Measurements from ENCODE around the gene DDX20. TPM values are rescaled to one million over a fixed set of nuclear protein-coding genes. Genes with fewer than 3 reads are reported as not detected.

DDX20 gene
- 11.3 TPM for polyA plus RNA-seq (2013, experiment 1 of 2)
- 11.2 TPM for polyA plus RNA-seq (2013, experiment 2 of 2)

- Histone ChIP-seq H3K9me3 (replicated peaks in 1 of 2; ENCODE audit: control insufficient read depth in 2 of 2, insufficient read depth in 1 of 2, low read depth in 1 of 2, low read length in 2 of 2) (no peaks in the 10 kb centered on the region), H3K4me2 (ENCODE audit: insufficient read depth, low read length, poor library complexity, severe bottlenecking) (peak within 1 kb of the TSS; percentile 80), H3K23ac (ENCODE audit: low read depth, low read length, poor library complexity) (peak within 1 kb of the TSS; percentile 67), H3K14ac (ENCODE audit: low read length) (peak within 1 kb of the TSS; percentile 41), H2BK15ac (ENCODE audit: low read length) (no peak within 1 kb of the TSS), H4K8ac (ENCODE audit: low read depth, low read length) (no peak within 1 kb of the TSS), H2AK5ac (ENCODE audit: low read depth, low read length) (no peak within 1 kb of the TSS), H2AFZ (ENCODE audit: low read length) (peak within 1 kb of the TSS; percentile 92), H3K4me1 (ENCODE audit: control insufficient read depth in 2 of 2, insufficient read depth in 1 of 2, low read depth in 1 of 2, low read length in 2 of 2) (peaks cover 7 to 11% of the 10 kb centered on the region in 2 donors), H2BK5ac (ENCODE audit: low read length) (peak within 1 kb of the TSS; percentile 19), H3K18ac (ENCODE audit: low read length) (peak within 1 kb of the TSS; percentile 98), H3K36me3 (replicated peaks in 1 of 2; ENCODE audit: control insufficient read depth in 2 of 2, insufficient read depth in 2 of 2, low read length in 2 of 2) (peaks cover 2 to 38% of the 10 kb centered on the region in 2 donors), H3K27me3 (ENCODE audit: control insufficient read depth in 3 of 3, insufficient read depth in 3 of 3, low read depth in 1 of 3, low read length in 3 of 3) (no peaks in the 10 kb centered on the region), H3K4me3 (ENCODE audit: low read length in 2 of 2) (peak within 1 kb of the TSS; percentile 87 to 91), H3K4ac (ENCODE audit: low read length) (peak within 1 kb of the TSS; percentile 56), H3K27ac (replicated peaks; ENCODE audit: low read length) (peak within 1 kb of the TSS; percentile 98), H4K91ac (ENCODE audit: low read depth, low read length, poor library complexity) (peak within 1 kb of the TSS; percentile 96), H3K79me1 (ENCODE audit: low read depth, low read length) (no peaks in the 10 kb centered on the region), H3K9ac (ENCODE audit: low read depth, low read length, poor library complexity) (peak within 1 kb of the TSS; percentile 98), H2BK12ac (ENCODE audit: low read length) (no peak within 1 kb of the TSS), H2BK120ac (ENCODE audit: low read depth, low read length) (no peak within 1 kb of the TSS)
- peak; percentile 95 for DNase-seq (ENCODE audit: low spot score)
- WGBS, 2 donors (ENCODE audit: extremely low coverage in 2 of 2, insufficient read length in 2 of 2, insufficient replicate concordance in 1 of 2) = no CpG with 5 or more reads among the region's 67 CpGs
Measured at GRCh38 chr1:111755331-111756123, at the start of gene DDX20. Gene DDX20 (plus strand): TSS chr1:111755901. CDS start chr1:111755925, 24 bp downstream.

GRCh38 chr1:111706921-111707320 is 48.8 kb upstream of the DDX20 start:
- no peaks in the 10 kb centered on the region for H3K9me3 ChIP-seq (replicated peaks in 1 of 2; ENCODE audit: control insufficient read depth in 2 of 2, insufficient read depth in 1 of 2, low read depth in 1 of 2, low read length in 2 of 2)
- H3K4me2 ChIP-seq (ENCODE audit: insufficient read depth, low read length, poor library complexity, severe bottlenecking) = no peak overlapping the region
- WGBS, 2 donors (ENCODE audit: extremely low coverage in 2 of 2, insufficient read length in 2 of 2, insufficient replicate concordance in 1 of 2) = no CpG with 5 or more reads among the region's 2 CpGs
- H3K18ac ChIP-seq (ENCODE audit: low read length) = no peak overlapping the region
- H3K27me3 ChIP-seq (ENCODE audit: control insufficient read depth in 3 of 3, insufficient read depth in 3 of 3, low read depth in 1 of 3, low read length in 3 of 3) = no peaks in the 10 kb centered on the region
- no peak overlapping the region for H4K8ac ChIP-seq (ENCODE audit: low read depth, low read length)
- no peak overlapping the region for H4K91ac ChIP-seq (ENCODE audit: low read depth, low read length, poor library complexity)
- no peak overlapping the region for H2BK5ac ChIP-seq (ENCODE audit: low read length)
- no peak overlapping the region for H2BK120ac ChIP-seq (ENCODE audit: low read depth, low read length)
- H2AFZ ChIP-seq (ENCODE audit: low read length) = no peak overlapping the region
- no peak overlapping the region for H2AK5ac ChIP-seq (ENCODE audit: low read depth, low read length)
- no peaks in the 10 kb centered on the region for H3K4me1 ChIP-seq (ENCODE audit: control insufficient read depth in 2 of 2, insufficient read depth in 1 of 2, low read depth in 1 of 2, low read length in 2 of 2)
- H3K79me1 ChIP-seq (ENCODE audit: low read depth, low read length) = no peaks in the 10 kb centered on the region
- peaks cover 6 to 84% of the 10 kb centered on the region in 2 donors for H3K36me3 ChIP-seq (replicated peaks in 1 of 2; ENCODE audit: control insufficient read depth in 2 of 2, insufficient read depth in 2 of 2, low read length in 2 of 2)
- no peak overlapping the region for H3K4ac ChIP-seq (ENCODE audit: low read length)
- no peak overlapping the region for H3K23ac ChIP-seq (ENCODE audit: low read depth, low read length, poor library complexity)
- H3K9ac ChIP-seq (ENCODE audit: low read depth, low read length, poor library complexity) = no peak overlapping the region
- no peak overlapping the region for H2BK12ac ChIP-seq (ENCODE audit: low read length)
- H3K14ac ChIP-seq (ENCODE audit: low read length) = no peak overlapping the region
- no peak overlapping the region for H2BK15ac ChIP-seq (ENCODE audit: low read length)
- H3K27ac ChIP-seq (replicated peaks; ENCODE audit: low read length) = no peak overlapping the region
- no peak for DNase-seq (ENCODE audit: low spot score)
- no peak overlapping the region for H3K4me3 ChIP-seq (ENCODE audit: low read length in 2 of 2)

GRCh38 chr1:111707906-111708305 is 47.8 kb upstream of the DDX20 start:
- Histone ChIP-seq H2AFZ (ENCODE audit: low read length) (no peak overlapping the region), H3K4me3 (ENCODE audit: low read length in 2 of 2) (no peak overlapping the region), H3K9ac (ENCODE audit: low read depth, low read length, poor library complexity) (no peak overlapping the region), H3K4me1 (ENCODE audit: control insufficient read depth in 2 of 2, insufficient read depth in 1 of 2, low read depth in 1 of 2, low read length in 2 of 2) (no peaks in the 10 kb centered on the region), H3K36me3 (replicated peaks in 1 of 2; ENCODE audit: control insufficient read depth in 2 of 2, insufficient read depth in 2 of 2, low read length in 2 of 2) (peaks cover 6 to 82% of the 10 kb centered on the region in 2 donors), H2BK15ac (ENCODE audit: low read length) (no peak overlapping the region), H3K79me1 (ENCODE audit: low read depth, low read length) (no peaks in the 10 kb centered on the region), H2AK5ac (ENCODE audit: low read depth, low read length) (no peak overlapping the region), H3K4me2 (ENCODE audit: insufficient read depth, low read length, poor library complexity, severe bottlenecking) (no peak overlapping the region), H3K14ac (ENCODE audit: low read length) (no peak overlapping the region), H3K4ac (ENCODE audit: low read length) (no peak overlapping the region), H3K27ac (replicated peaks; ENCODE audit: low read length) (no peak overlapping the region), H2BK5ac (ENCODE audit: low read length) (no peak overlapping the region), H3K27me3 (ENCODE audit: control insufficient read depth in 3 of 3, insufficient read depth in 3 of 3, low read depth in 1 of 3, low read length in 3 of 3) (no peaks in the 10 kb centered on the region), H3K18ac (ENCODE audit: low read length) (no peak overlapping the region), H3K23ac (ENCODE audit: low read depth, low read length, poor library complexity) (no peak overlapping the region), H4K8ac (ENCODE audit: low read depth, low read length) (no peak overlapping the region), H2BK12ac (ENCODE audit: low read length) (no peak overlapping the region), H3K9me3 (replicated peaks in 1 of 2; ENCODE audit: control insufficient read depth in 2 of 2, insufficient read depth in 1 of 2, low read depth in 1 of 2, low read length in 2 of 2) (no peaks in the 10 kb centered on the region), H4K91ac (ENCODE audit: low read depth, low read length, poor library complexity) (no peak overlapping the region), H2BK120ac (ENCODE audit: low read depth, low read length) (no peak overlapping the region)
- DNase-seq (ENCODE audit: low spot score) = no peak
- no CpG with 5 or more reads among the region's 9 CpGs for WGBS, 2 donors (ENCODE audit: extremely low coverage in 2 of 2, insufficient read length in 2 of 2, insufficient replicate concordance in 1 of 2)

GRCh38 chr1:111709986-111710385 is 45.7 kb upstream of the DDX20 start:
- WGBS, 2 donors (ENCODE audit: extremely low coverage in 2 of 2, insufficient read length in 2 of 2, insufficient replicate concordance in 1 of 2) = no CpG with 5 or more reads among the region's 1 CpG
- no peak overlapping the region for H3K14ac ChIP-seq (ENCODE audit: low read length)
- H3K23ac ChIP-seq (ENCODE audit: low read depth, low read length, poor library complexity) = no peak overlapping the region
- H3K9ac ChIP-seq (ENCODE audit: low read depth, low read length, poor library complexity) = no peak overlapping the region
- no peak overlapping the region for H2BK15ac ChIP-seq (ENCODE audit: low read length)
- no peak overlapping the region for H3K4me3 ChIP-seq (ENCODE audit: low read length in 2 of 2)
- H3K36me3 ChIP-seq (replicated peaks in 1 of 2; ENCODE audit: control insufficient read depth in 2 of 2, insufficient read depth in 2 of 2, low read length in 2 of 2) = peaks cover 2 to 61% of the 10 kb centered on the region in 2 donors
- DNase-seq (ENCODE audit: low spot score) = no peak
- H3K9me3 ChIP-seq (replicated peaks in 1 of 2; ENCODE audit: control insufficient read depth in 2 of 2, insufficient read depth in 1 of 2, low read depth in 1 of 2, low read length in 2 of 2) = no peaks in the 10 kb centered on the region
- H3K4me2 ChIP-seq (ENCODE audit: insufficient read depth, low read length, poor library complexity, severe bottlenecking) = no peak overlapping the region
- no peak overlapping the region for H4K91ac ChIP-seq (ENCODE audit: low read depth, low read length, poor library complexity)
- no peak overlapping the region for H2BK120ac ChIP-seq (ENCODE audit: low read depth, low read length)
- H3K4ac ChIP-seq (ENCODE audit: low read length) = no peak overlapping the region
- no peak overlapping the region for H2BK5ac ChIP-seq (ENCODE audit: low read length)
- no peak overlapping the region for H2AFZ ChIP-seq (ENCODE audit: low read length)
- H3K27me3 ChIP-seq (ENCODE audit: control insufficient read depth in 3 of 3, insufficient read depth in 3 of 3, low read depth in 1 of 3, low read length in 3 of 3) = no peaks in the 10 kb centered on the region
- no peak overlapping the region for H2AK5ac ChIP-seq (ENCODE audit: low read depth, low read length)
- no peaks in the 10 kb centered on the region for H3K4me1 ChIP-seq (ENCODE audit: control insufficient read depth in 2 of 2, insufficient read depth in 1 of 2, low read depth in 1 of 2, low read length in 2 of 2)
- no peak overlapping the region for H4K8ac ChIP-seq (ENCODE audit: low read depth, low read length)
- H3K79me1 ChIP-seq (ENCODE audit: low read depth, low read length) = no peaks in the 10 kb centered on the region
- H3K27ac ChIP-seq (replicated peaks; ENCODE audit: low read length) = no peak overlapping the region
- H2BK12ac ChIP-seq (ENCODE audit: low read length) = no peak overlapping the region
- H3K18ac ChIP-seq (ENCODE audit: low read length) = no peak overlapping the region

Data from neuronal stem cell (in vitro differentiated cells).